Astrocyte (in vitro differentiated cells and primary cell): Measurements from ENCODE around the gene ULBP3.

ENCODE experiments used
- CTCF ChIP-seq: IDR thresholded peaks from 2 replicates; pipeline ENCODE4 v1.5.1; 2011; ENCODE audit warnings: low read depth, mild to moderate bottlenecking, inconsistent platforms, low read length, moderate library complexity; ENCODE audit not compliant: insufficient read depth
- EZH2 ChIP-seq: IDR thresholded peaks from 2 replicates; pipeline ENCODE4 v1.6.1; 2012; ENCODE audit warnings: mild to moderate bottlenecking, low read length, inconsistent platforms; ENCODE audit not compliant: insufficient read depth

GRCh38 chr6:150043096-150043495 is 25.8 kb downstream of the ULBP3 start:
- TF ChIP-seq CTCF (no peak), EZH2 (no peak)
